Measurements from ENCODE around the gene BIK. TPM values are rescaled to one million over a fixed set of nuclear protein-coding genes. Genes with fewer than 3 reads are reported as not detected.
"Not testable (repeated sequence)": the region's sequence is repeated elsewhere in the genome, so short reads cannot be mapped to it uniquely, and the experiment has no call there.

BIK gene
- total RNA-seq, 1 experiment from 2014 or later, result 8.6 TPM

DNA sequence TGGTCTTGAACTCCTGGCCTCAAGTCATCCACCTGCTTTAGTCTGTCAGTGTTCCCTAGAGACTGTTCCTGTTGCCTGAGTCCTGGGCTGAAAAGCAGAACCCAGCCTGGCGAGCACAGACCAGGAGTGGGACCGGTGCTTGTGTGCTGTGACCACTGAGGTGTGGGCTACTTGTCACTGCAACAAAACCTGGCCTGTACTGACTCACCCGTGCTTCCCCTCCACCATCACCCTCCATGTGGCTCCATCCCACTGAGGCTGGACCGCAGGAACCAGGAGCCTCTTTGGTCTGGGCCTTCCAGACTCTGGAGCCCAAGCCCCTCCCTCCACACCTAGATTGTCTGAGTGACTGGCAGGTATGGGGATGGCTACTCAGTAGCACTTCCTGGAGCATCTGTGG lies 24.0 kb downstream of the BIK start:
- DNase-seq (ENCODE audit: low spot score), result no peak

DNA sequence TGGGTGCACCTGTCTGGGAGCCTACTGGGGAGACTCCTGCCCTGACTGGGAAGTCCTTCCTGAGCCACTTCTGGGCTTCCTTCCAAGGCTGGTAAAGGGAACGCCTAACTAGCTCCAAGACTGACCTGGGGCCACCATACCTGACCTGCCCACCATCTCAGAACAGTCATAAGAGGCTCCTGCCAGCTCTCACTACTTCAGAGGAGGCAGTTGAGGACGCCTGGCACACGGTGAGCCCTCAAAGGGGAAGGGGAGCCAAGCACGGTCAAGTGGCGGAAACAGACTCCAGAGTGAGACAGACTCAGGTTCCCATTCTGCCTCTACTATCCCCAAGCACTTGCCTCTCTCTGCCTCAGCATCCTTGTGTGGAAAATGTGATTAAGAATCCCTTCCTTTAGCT lies 25.0 kb downstream of the BIK start:
- no peak for DNase-seq (ENCODE audit: low spot score)

DNA sequence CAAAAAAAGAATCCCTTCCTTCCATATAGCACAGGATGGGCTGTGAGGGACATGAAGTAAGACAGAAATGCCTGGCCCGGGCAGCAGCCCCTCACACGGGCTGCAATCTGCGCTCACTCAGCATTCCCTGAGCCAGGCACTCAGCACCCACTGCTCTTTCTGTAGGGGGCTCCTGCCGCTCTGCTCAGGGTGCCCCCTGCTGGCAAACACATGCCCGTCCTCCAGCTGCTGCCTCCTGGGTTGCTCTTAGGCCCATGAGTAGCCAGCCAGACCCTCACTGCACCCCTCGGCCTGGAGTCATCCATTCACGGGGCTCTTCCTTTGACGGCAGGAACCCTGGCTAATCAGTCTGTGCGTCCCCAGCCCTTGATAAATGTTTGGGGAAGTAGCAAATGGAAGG lies 25.7 kb downstream of the BIK start:
- DNase-seq (ENCODE audit: low spot score), result no peak

DNA sequence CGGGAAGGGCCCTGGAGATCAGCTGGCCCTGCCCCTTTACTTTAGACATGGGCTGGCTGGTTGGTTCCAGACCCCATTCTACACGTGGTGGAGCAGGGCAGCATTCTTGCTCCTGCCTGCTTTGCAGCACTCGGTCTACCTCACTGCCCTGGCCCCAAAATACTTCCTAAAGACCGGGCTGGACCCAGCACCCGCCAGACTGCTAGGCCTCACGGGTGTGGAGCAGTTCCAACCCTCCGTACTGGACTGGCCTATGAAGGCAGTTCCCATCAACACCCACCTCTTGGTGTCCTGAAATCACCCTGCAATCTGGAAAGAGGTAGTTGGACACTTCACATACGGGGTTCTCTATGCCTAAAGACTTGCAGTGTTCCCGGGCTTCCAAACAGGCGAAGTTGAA lies 26.3 kb downstream of the BIK start:
- DNase-seq (ENCODE audit: low spot score), result no peak

DNA sequence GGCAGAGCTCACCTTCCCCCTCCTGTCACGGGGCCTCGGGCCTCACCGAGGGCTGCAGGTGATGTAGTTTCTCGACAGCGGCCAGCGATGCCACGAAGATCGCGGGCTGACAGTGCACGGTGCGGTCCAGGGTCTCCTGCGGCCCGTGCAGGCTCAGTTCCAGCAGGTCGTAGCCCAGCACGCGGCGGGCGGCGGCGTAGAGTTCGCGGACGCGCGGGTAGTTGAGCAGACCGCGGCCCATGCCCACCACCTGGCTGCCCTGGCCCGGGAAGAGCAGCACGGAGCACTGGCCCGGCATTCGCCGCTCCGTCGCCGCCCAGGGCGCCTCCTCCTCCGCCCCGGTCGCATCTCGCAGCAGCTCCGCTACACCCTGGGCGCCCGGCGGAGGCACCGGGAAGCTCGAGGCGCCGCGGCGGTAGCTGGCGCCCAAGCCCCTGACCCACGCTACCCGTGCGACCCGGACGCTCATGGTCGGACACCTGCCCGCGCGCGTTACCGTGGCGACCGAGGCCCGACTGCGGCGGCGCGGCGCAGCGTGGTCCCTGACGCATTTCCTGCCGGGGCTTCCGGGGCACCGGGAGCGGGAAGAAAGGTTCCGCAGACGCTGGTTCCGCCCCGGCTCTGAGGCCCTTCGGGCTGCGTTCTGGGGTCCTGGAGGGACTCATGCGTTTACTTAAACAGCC lies 32.5 kb downstream of the BIK start, which contains the start of gene MCAT:
TSS of gene MCAT (minus strand) at position 519 of the 683 bp plus-strand sequence. CDS start at position 469, 50 bp downstream.
- peak; percentile 35 for DNase-seq (ENCODE audit: low spot score)

DNA sequence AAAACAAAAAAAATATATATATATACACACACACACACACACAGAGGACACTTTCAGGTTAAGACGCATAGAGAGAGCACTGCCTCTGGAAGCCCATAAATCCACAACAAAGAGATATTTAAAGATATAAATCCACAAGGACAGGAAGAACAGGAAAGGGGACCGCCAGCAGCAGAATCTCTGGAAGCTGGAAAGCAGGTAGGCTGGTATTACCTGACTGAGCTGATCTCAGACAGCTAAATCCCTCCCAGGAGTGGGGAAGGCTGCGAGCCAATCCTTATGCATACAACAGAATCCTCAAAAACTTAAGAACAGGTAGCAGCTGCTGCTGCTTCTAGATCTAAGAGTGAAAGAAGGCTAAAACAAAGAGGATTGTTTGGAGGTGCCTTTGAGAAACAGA lies 34.4 kb downstream of the BIK start:
- DNase-seq (ENCODE audit: low spot score), result no peak

DNA sequence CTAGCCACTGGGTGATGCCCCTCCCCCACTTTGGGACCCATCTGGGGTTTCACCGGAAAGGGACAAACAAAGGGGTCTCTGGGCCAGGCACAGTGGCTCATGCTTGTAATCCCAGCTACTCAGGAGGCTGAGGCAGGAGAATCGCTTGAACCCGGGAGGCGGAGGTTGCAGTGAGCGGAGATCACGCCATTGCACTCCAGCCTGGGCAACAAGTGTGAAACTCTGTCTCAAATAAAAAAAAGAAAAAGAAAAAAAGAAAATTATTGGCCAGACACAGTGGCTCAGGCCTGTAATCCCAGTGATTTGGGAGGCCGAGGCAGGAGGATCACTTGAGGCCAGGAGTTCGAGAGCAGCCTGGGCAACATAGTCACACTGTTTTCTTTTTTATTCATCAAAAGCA lies 34.8 kb downstream of the BIK start:
- DNase-seq (ENCODE audit: low spot score), result not testable (repeated sequence)

DNA sequence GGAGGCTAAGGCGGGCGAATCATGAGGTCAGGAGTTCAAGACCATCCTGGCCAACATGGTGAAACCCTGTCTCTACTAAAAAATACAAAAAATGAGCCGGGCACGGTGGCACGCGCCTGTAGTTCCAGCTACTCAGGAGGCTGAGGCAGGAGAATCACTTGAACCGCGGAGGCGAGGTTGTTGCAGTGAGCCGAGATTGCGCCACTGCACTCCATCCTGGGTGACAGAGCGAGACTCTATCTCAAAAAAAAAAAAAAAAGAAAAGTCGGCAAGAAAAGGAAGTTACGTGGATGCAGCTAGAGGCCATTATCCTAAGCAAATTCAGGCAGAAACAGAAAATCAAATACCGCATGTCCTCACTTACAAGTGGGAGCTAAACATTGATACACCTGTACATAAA lies 35.8 kb downstream of the BIK start:
- not testable (repeated sequence) for DNase-seq (ENCODE audit: low spot score)

DNA sequence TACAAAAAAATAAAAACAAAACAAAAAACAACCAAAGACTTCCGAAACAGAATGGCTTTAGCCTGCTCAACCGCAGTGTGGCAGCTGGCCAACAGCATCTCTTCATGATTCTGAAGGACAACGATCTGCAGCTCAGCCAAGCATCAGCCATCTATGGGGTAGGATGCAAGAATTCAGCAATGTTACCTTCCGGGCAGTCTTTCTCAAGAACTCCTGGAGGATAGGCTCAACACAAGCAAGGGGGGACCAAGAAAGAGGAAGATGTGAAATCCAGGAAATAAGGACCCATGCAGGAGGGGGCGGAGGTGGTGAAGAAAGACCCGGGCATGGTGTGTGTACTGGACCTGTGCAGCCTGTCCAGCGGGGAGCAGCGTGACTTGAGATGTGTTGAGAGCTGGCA lies 37.3 kb downstream of the BIK start:
- no peak for DNase-seq (ENCODE audit: low spot score)

DNA sequence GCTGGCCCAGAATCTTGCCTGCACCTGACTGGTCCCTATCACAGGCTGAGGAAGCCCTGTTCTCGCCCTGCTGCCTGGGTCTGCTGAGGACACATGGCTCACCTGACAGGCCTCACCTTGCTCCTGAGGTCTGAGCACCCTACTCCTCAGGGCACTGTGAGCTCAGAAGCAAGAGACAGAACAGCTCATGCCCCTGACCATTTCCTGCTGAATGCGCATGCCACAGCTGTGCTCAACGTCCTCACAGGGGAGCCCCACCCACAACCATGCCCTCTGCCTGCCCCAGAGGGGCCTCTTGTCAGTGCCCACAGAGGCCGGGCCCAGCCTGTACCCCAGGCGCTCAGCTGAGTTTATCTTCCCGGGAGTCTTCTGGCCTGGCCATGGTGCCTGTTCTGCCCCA lies 38.0 kb downstream of the BIK start:
- no peak for DNase-seq (ENCODE audit: low spot score)

DNA sequence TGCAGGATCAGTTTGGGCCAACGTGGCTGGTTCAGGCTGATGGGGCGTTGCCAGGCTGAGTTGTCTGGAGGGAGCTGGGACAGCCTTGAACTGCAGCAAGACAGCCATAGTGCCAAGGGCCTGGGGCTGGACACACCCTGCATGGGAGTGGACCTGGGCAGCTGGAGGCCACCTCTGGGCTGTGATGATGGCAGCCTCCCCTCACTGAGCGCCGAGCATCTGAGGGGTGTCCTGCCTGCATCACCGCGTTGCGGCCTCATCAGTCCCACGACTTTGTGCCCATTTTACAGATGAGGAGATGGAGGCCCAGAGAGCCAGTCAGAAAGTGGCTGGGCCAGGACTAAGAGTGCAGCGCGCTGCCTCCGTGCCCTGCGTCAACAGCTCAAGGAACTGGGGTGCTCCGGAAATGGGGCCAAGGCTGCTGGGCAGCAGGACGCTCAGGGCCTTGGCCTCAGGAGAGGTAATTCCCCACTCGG lies 40.2 kb downstream of the BIK start:
- no peak for DNase-seq (ENCODE audit: low spot score)

DNA sequence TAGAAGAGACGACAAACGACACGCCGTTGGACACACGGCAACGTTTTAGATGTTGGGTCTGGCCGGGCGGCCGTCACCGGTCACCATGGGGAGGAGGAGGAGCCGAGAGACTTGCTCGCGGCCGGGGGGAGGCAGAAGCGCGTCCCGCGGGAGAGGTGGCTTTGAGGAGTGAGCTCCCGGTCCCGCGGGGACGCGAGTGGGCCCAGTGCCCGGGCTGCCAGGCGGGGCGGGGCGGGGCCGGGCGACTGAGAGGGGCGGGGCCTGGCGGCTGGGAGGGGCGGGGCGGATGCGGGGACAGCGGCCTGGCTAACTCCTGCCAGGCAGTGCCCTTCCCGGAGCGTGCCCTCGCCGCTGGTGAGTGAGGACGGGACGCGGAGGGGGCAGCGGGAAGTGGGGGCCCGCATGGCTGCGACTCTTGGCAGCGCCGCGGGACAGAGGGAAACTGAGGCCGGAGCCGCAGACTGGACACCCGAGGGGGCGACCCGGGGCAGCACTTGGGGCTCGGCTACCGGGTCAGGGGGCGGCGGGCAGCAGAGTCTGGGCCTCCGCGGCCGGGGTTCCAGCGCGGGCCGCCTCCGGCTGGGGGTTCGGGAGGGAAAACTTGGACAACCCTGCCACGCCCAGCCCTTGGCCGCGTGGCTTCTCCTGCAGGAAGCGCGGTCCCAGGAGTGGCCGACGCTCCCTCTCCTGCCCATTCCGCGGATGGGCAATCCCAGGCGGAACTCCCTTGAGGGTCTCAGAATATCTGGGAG lies 40.9 kb downstream of the BIK start, which contains the start of gene TSPO:
TSS of gene TSPO (plus strand) at position 309 of the 752 bp plus-strand sequence. CDS start 7,680 bp downstream, outside the sequence.
- peak; percentile 14 for DNase-seq (ENCODE audit: low spot score)

DNA sequence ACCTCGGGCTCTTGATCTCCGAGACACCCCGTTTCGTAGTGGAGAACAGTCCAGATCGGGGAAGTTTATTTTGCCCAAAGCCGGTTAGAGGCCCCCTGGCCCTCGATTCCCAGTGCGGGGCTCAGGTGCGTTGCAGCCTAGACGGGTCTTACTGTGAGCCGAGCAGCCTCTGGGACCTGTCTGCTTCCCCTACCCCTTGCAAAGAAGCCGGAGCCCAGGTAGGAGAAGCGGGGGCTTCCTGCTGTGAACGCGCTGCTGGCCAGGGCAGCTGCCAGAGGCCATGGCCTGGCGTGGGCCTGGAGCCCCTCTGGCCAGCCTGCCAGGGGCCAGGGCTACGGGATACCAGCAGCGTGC lies 41.4 kb downstream of the BIK start:
- DNase-seq (ENCODE audit: low spot score), result no peak

DNA sequence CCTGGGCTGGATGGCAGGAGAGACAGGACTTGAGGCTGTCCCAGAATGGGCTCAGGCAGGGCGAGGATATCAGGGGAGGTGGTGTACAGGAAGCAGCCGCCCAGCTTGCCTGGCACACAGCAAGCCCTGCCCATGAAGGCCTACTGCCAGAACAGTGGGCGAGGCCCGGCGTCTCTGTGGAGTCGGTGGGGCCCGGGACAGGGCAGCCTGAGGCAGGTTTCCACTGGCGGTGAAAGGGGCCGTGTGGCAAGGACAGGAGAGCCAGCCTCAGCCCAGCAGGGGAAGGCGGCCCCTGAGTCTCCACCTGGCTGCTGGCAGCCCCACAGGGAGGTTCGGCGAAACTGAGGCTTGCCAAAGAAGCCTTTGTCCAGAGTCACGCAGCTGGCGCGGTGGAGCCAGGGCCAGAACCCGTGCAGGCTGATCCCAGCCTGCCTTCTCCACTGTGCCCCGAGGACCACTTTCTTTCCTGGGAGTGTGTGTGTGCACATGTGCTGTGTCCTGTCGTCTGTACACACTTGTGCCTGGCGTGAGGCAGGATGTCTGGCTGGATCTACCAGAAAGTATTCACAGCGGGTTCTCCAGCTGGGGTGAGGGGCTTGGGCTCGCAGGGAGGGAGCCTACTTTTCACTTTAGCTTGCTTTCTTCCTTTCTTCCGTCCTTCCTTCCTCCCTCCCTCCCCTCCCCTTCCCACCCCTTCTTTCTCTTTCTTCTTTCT lies 42.0 kb downstream of the BIK start:
- peak; percentile 50 for DNase-seq (ENCODE audit: low spot score)

DNA sequence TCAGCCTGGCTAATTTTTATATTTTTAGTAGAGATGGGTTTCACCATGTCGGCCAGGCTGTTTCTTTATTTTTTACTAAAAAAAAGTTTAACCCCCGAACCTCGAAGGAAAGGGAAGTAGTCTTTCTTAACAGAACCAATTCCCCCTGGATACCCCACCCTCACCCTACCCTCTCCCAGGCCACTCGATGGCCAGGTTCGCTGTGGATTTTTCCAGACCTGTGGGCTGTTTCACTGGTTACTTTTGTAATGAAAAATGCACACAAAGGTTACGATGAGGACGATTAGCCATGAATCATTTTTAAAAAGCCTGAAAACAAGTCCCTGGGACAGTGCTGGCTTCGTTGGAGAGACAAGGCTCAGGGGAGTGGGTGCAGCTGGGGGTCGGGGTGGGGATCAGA lies 43.3 kb downstream of the BIK start:
- DNase-seq (ENCODE audit: low spot score), result no peak

DNA sequence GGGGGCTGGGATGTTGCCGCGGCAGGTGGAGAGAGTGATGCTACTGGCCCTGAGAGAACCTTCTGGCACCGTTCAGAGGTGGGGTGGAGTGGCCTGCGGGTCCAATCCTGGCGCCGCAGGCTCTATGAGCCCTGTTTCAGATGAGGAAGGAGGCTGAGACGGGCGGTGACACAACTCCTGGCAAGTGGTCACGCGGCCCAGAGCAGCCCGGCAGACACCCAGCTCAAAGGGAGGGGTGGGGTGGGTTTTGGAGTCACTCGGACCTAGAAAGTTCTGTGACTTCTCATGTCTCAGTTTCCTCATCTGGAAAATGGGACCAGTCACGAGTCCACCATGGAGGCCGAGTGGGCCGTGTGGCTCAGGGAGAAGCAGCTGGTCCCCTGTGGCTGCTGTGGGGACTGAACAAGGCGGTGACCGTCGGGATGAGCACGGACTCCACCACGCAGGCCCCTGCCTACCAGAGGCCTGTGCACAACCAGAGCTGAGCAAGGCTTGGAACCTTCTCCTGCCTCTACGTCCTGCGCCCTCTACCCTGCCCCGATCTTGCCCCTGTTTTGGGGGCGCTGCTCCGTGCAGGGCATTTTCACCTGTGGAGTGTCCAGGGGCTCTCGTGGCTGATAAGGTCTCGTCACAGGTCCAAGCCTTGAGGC lies 44.5 kb downstream of the BIK start:
- DNase-seq (ENCODE audit: low spot score), result no peak

DNA sequence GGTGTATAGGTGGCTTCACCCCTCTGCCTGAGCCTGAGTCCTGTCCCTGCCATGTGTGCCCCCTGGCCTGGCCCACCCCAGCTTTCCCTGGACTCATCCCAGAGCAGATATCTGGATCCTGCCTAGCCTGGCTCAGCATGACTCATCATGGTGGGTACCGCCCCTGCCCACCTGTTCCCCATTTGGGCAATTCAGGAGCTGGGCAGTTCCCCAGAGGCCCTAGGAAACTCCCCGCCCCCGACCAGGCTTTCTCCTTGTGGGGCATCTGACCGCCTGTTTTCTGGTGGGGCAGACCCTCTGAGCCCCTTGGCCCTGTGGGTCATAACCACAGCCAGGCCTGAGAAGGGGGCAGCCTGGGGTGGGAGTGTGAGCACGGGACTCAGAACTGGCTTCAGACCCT lies 45.2 kb downstream of the BIK start:
- DNase-seq (ENCODE audit: low spot score), result no peak

DNA sequence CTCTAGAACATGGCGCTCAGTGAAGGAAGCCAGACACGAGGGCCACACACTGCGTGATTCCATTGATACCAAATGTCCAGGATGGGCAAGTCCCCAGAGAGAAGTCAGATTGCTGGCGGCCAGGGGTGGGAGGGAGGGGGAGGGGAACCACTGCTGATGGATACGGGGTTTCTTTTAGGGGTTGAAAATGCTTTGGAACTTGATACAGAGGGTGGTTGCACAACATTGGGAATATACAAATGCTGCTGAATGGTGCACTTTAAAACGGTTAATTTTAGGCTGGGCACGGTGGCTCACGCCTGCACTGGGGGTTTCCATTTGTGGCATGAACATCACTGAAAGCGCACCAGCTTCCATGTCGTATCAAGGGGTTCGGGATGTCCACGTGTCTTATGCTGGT lies 45.9 kb downstream of the BIK start:
- no peak for DNase-seq (ENCODE audit: low spot score)

DNA sequence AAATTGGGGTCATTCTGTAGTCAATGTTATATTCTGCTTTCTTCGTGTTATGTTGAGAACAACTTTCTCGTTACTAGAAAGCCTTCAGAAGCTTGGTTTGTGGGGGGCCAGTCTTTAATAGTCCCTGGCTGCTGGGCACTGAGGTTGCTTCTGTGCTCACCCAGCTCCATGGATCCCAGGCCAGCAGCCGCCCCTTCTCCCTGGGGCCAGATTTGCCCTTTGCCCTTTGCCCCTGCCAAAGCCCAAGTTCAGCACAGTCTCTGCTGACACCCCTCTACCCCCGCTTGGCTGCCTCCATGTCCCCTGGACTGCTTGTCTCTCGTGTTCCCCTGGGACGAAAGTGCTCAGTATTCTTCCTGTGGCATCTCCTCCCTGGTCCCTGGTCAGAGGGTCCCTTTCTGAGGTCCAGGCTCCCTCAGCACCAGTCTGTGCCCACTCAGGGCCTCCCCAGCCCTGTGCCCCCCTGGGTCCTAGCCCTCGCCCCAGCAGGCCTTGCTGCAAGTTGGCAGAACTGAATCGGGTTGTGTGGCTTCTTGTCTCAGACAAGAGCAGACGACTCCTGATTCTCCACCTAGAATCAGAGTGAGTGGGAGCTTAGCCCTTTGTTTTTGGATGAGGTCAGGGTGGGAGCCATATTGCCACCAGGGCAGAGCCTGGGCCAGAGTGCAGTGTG lies 47.5 kb downstream of the BIK start:
- no peak for DNase-seq (ENCODE audit: low spot score)

DNA sequence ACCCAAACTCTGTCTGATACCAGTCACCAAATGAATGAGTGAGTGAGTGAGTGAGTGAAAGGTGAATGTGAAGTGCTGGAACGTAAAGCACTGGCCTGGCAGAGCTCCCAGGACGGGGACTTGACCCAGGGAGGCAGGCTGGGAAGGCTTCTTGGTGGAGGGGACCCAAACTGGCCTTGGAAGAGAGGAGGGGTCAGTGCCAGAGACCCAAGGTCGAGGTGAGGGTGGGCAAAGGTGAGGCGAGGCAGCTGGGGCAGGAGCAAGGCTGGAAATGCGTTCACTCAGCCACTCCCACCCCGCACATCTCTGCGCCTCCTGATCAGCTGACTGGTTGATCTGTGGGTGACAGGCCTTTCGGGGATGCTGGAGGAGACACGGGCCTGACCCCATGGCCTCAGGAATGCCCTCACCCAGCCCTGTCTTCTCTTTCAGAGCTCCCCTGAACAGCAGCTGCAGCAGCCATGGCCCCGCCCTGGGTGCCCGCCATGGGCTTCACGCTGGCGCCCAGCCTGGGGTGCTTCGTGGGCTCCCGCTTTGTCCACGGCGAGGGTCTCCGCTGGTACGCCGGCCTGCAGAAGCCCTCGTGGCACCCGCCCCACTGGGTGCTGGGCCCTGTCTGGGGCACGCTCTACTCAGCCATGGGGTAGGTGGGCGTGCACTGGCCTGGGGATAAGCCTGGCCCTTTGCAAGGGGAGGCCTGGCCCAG lies 48.4 kb downstream of the BIK start:
- no peak for DNase-seq (ENCODE audit: low spot score)
